Raji (cell line): ENCODE data around the gene CXCL5.

Experiments
- POLR2A ChIP-seq: IDR thresholded peaks from 2 replicates; pipeline ENCODE4 v1.6.1; 2011; ENCODE audit warnings: low read depth, low read length, control low read depth; ENCODE audit not compliant: insufficient read depth

Gene CXCL5

GRCh38 chr4:73948291-73948690 is 50.2 kb downstream of the CXCL5 start:
- no peak for TF ChIP-seq POLR2A

GRCh38 chr4:73947239-73947985 is 51.1 kb downstream of the CXCL5 start:
- TF ChIP-seq POLR2A: no peak

GRCh38 chr4:73945674-73946449 is 52.6 kb downstream of the CXCL5 start:
- TF ChIP-seq POLR2A: no peak
